Endodermal cell (in vitro differentiated cells): Measurements from ENCODE around the gene GPR183. TPM values are rescaled to one million over a fixed set of nuclear protein-coding genes. Genes with fewer than 3 reads are reported as not detected.

ENCODE experiments used
- DNase-seq: peaks from one replicate; pipeline ENCODE4 v3.0.0-alpha.2; 2017
- H3K27ac ChIP-seq: 2 replicates; pipeline ENCODE4 v1.5.1; 2013; ENCODE audit warnings: mild to moderate bottlenecking, low read depth, low read length, moderate library complexity
- H3K27me3 ChIP-seq: 2 replicates; pipeline ENCODE4 v1.6.1; 2013; ENCODE audit warnings: mild to moderate bottlenecking, low read length, moderate library complexity; ENCODE audit not compliant: insufficient read depth, control insufficient read depth, poor library complexity, severe bottlenecking
- H3K36me3 ChIP-seq: 2 replicates; pipeline ENCODE4 v1.7.0; 2013; ENCODE audit warnings: mild to moderate bottlenecking, low read length, moderate library complexity; ENCODE audit not compliant: control insufficient read depth, insufficient read depth
- H3K4me1 ChIP-seq: one replicate; pipeline ENCODE4 v1.7.0; 2013; ENCODE audit warnings: low read length; ENCODE audit not compliant: control insufficient read depth, insufficient read depth
- H3K4me3 ChIP-seq: 2 replicates; pipeline ENCODE4 v1.5.1; 2013; ENCODE audit warnings: mild to moderate bottlenecking, low read length, moderate library complexity
- H3K9ac ChIP-seq: 2 replicates; pipeline ENCODE4 v1.6.1; 2013; ENCODE audit warnings: mild to moderate bottlenecking, low read length, moderate library complexity; ENCODE audit not compliant: poor library complexity, severe bottlenecking; ENCODE audit errors: extremely low read depth
- H3K9me3 ChIP-seq: 2 replicates; pipeline ENCODE4 v1.6.1; 2013; ENCODE audit warnings: mild to moderate bottlenecking, low read length, moderate library complexity; ENCODE audit not compliant: control insufficient read depth
- H3K27ac Mint-ChIP-seq: 2 replicates; pipeline ENCODE4 v1.8.0; 2020; ENCODE audit warnings: mixed read lengths
- H3K27me3 Mint-ChIP-seq: 2 replicates; pipeline ENCODE4 v1.8.0; 2021; ENCODE audit warnings: mild to moderate bottlenecking, mixed read lengths; ENCODE audit not compliant: insufficient read depth
- H3K36me3 Mint-ChIP-seq: 2 replicates; pipeline ENCODE4 v1.8.0; 2020; ENCODE audit warnings: low read depth, mixed read lengths
- H3K4me1 Mint-ChIP-seq: 2 replicates; pipeline ENCODE4 v1.8.0; 2020; ENCODE audit warnings: mixed read lengths
- H3K4me3 Mint-ChIP-seq: 2 replicates; pipeline ENCODE4 v1.8.0; 2020; ENCODE audit warnings: mild to moderate bottlenecking, moderate library complexity, mixed read lengths
- H3K9me3 Mint-ChIP-seq: 2 replicates; pipeline ENCODE4 v1.8.0; 2020; ENCODE audit warnings: mild to moderate bottlenecking, mixed read lengths
- CTCF ChIP-seq: fragments of 200-600 bp; sonication (generic); conservative IDR thresholded peaks from 2 replicates; pipeline ENCODE4 v1.5.0; 2021; ENCODE audit warnings: antibody characterized with exemption, mild to moderate bottlenecking
- WGBS, 2 experiments: methylation state at CpG; one replicate each; pipeline versions ENCODE4 v1.1.5 to v1.1.7; 2013; ENCODE audit warnings: missing lambda C conversion rate in 2 of 2, mixed read lengths in 1 of 2; ENCODE audit not compliant: insufficient coverage in 1 of 2, insufficient read length in 1 of 2; 5-methylcytosine and 5-hydroxymethylcytosine counted together
- total RNA-seq, 2 donors: library from RNA; stranded (reverse); fragmentation: NEBNext Ultra II Directional in 1 of 2; extraction: Animal tissue kit (Norgen Biotek cat#: 25700) in 1 of 2; gene quantifications; 2 replicates in 1 of 2; 3 replicates in 1 of 2; pipeline ENCODE4 v1.2.1, GENCODE V29; 2021

Gene GPR183
- total RNA-seq, 2 donors from 2014 or later: 0.62 TPM; not detected in 1

DNA sequence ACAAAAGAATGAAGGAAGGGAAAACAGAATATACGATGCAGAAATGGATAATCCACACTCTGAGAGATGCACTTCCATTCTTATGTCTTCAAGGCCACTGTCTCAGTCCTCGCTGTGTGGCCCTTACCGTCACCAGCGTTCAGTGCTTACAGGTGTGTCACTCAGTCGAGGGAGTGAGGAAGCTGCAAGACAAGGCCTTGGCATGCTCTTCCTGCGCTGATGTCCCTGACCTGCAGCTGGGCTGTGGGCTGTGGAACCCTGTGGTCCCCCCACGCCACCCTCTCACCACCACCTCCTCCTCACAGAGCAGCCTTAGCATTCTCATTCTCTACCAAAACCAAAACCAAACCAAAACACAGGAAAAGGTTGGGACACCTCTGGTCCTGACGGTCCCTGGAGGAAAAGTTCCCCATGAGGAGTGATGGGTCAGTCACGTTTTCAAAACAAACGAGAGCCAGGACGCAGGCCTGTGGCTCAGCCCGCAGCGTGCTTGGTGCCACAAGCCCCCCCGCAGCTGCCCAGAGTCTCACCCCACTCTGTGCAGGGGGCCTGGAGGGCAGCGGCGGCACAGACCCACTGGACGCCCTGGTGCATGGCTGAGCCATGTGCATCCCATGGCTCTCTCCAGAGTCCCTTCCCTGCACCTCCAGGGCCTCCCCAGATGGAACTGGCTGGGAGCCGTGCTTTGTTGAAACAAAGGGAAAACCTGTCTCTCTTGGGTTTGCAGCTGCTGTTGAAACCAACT, 48.2 kb upstream of the GPR183 start:
- Mint-ChIP-seq H3K4me3 (no peak overlapping the region), H3K27me3 (no peaks in the 10 kb centered on the region), H3K36me3 (peaks cover 37% of the 10 kb centered on the region), H3K27ac (no peak overlapping the region), H3K4me1 (peaks cover 20% of the 10 kb centered on the region), H3K9me3 (no peaks in the 10 kb centered on the region)
- no peak overlapping the region for H3K4me3 ChIP-seq
- H3K4me1 ChIP-seq: peaks cover 4% of the 10 kb centered on the region
- H3K36me3 ChIP-seq: peaks cover 59% of the 10 kb centered on the region
- peak; percentile 30 for DNase-seq
- WGBS, 2 experiments: 95 to 96% methylated on average over 15 to 18 of the region's 18 CpGs
- no peak overlapping the region for H3K9ac ChIP-seq
- TF ChIP-seq CTCF: no peak
- H3K27ac ChIP-seq: peak overlapping the region; percentile 72
- H3K9me3 ChIP-seq: no peaks in the 10 kb centered on the region
- no peaks in the 10 kb centered on the region for H3K27me3 ChIP-seq

DNA sequence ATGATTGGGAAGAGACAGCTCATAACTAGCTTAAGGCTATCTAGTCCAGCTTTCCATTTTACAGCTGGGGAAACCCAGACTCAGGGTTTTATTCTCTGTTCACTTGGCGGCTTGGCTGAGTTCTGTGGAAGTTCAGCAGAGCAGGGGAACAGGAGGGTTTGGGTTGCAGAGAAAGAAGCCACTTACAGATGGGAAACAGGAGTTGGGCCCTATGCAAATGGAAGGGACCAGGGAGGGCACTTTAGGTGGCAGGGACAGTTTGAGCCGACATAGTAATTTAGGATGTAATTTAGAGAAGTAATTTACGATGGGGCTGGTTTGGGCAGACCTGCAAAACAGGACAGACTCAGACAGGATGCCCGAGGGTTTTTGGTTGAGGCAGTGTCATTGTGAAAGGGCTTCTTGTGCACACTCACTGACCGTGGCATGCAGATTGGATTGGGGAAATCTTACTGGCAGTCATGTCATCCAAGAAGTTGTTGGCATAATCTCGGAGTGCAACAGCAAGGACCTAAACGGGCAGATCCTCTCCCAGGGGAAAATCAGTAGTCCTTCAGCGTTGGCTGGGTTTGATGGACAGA, 47.3 kb upstream of the GPR183 start:
- 92 to 95% methylated on average over 8 of the region's 8 CpGs for WGBS, 2 experiments
- Histone ChIP-seq H3K9ac (no peak overlapping the region), H3K36me3 (peaks cover 62% of the 10 kb centered on the region), H3K27ac (no peak overlapping the region), H3K9me3 (no peaks in the 10 kb centered on the region), H3K4me3 (no peak overlapping the region), H3K4me1 (peaks cover 1% of the 10 kb centered on the region), H3K27me3 (no peaks in the 10 kb centered on the region)
- H3K4me1 Mint-ChIP-seq: peaks cover 14% of the 10 kb centered on the region
- no peaks in the 10 kb centered on the region for H3K27me3 Mint-ChIP-seq
- no peak overlapping the region for H3K27ac Mint-ChIP-seq
- peaks cover 40% of the 10 kb centered on the region for H3K36me3 Mint-ChIP-seq
- TF ChIP-seq CTCF: no peak
- no peaks in the 10 kb centered on the region for H3K9me3 Mint-ChIP-seq
- no peak overlapping the region for H3K4me3 Mint-ChIP-seq
- no peak for DNase-seq

- no peak for TF ChIP-seq CTCF
- H3K4me3 Mint-ChIP-seq: no peak overlapping the region
- 94 to 100% methylated on average over 4 to 8 of the region's 8 CpGs for WGBS, 2 experiments
- no peaks in the 10 kb centered on the region for H3K9me3 ChIP-seq
- DNase-seq: peak; percentile 30
- H3K9ac ChIP-seq: no peak overlapping the region
- no peaks in the 10 kb centered on the region for H3K27me3 Mint-ChIP-seq
- no peak overlapping the region for H3K4me3 ChIP-seq
- no peaks in the 10 kb centered on the region for H3K27me3 ChIP-seq
- H3K36me3 ChIP-seq: peaks cover 64% of the 10 kb centered on the region
- H3K4me1 ChIP-seq: no peaks in the 10 kb centered on the region
- H3K9me3 Mint-ChIP-seq: no peaks in the 10 kb centered on the region
- H3K36me3 Mint-ChIP-seq: peaks cover 46% of the 10 kb centered on the region
- H3K4me1 Mint-ChIP-seq: peaks cover 9% of the 10 kb centered on the region
- H3K27ac Mint-ChIP-seq: no peak overlapping the region
- H3K27ac ChIP-seq: no peak overlapping the region
These were observed 46.6 kb upstream of the GPR183 start for GRCh38 chr13:99353836-99354235.
